K562 treated with DMSO at 1 percent for 12 hours (cell line): ENCODE data around the gene ZNF101. TPM values are rescaled to one million over a fixed set of nuclear protein-coding genes. Genes with fewer than 3 reads are reported as not detected.

Experiments
- total RNA-seq: library from RNA; unstranded; fragments of 300-600 nt; gene quantifications from 2 replicates; pipeline ENCODE4 v1.2.3, GENCODE V29; 2022; ENCODE audit not compliant: insufficient read depth

The ZNF101 gene
- 8.4 and 10.2 TPM in 2 replicates for total RNA-seq

GRCh38 chr19:19668230-19669012 is at the start of gene ZNF101:
Gene ZNF101 (plus strand): TSS chr19:19668839. CDS start chr19:19668964, 125 bp downstream.

GRCh38 chr19:19627621-19628500 is 40.8 kb upstream of the ZNF101 start, which contains the start of gene LPAR2:
Gene LPAR2 (minus strand): TSS chr19:19628220. CDS start chr19:19627275, 945 bp downstream.

GRCh38 chr19:19643158-19644053 is 25.2 kb upstream of the ZNF101 start, which contains the start of gene GMIP:
Gene GMIP (minus strand): TSS chr19:19643657. CDS start chr19:19643529, 128 bp downstream.

GRCh38 chr19:19663256-19664120 is 5.2 kb upstream of the ZNF101 start, which contains the start of gene ATP13A1:
Gene ATP13A1 (minus strand): TSS chr19:19663676. CDS start chr19:19663666, 10 bp downstream.

GRCh38 chr19:19732579-19733501 is 64.2 kb downstream of the ZNF101 start, which contains the start of gene ZNF14:
Gene ZNF14 (minus strand): TSS chr19:19733112. CDS start chr19:19732958, 154 bp downstream.

Other genes starting within 250 kb of the ZNF101 start
- gene TSSK6, start 153.3 kb upstream of the ZNF101 start, total RNA-seq, result 3.4 and 5.9 TPM in 2 replicates
- gene NDUFA13, start 152.6 kb upstream of the ZNF101 start, total RNA-seq, result 213 and 492 TPM in 2 replicates
- gene YJEFN3, start 139.9 kb upstream of the ZNF101 start, total RNA-seq, result 9.8 and 11.4 TPM in 2 replicates
- gene CILP2, start 130.6 kb upstream of the ZNF101 start, total RNA-seq, result 0.77 TPM in 1 of 2 replicates, not detected in the other
- 1.8 and 4.2 TPM in 2 replicates for gene PBX4, start 50.2 kb upstream of the ZNF101 start, total RNA-seq
- 7.2 and 25.0 TPM in 2 replicates for gene LPAR2, start 40.6 kb upstream of the ZNF101 start, total RNA-seq
- 5.3 and 19.1 TPM in 2 replicates for gene GMIP, start 25.2 kb upstream of the ZNF101 start, total RNA-seq
- gene ATP13A1, start 5.2 kb upstream of the ZNF101 start, total RNA-seq, result 37.4 and 88.1 TPM in 2 replicates
- 1.5 and 4.6 TPM in 2 replicates for gene ZNF14, start 64.3 kb downstream of the ZNF101 start, total RNA-seq
- gene ZNF506, start 152.9 kb downstream of the ZNF101 start, total RNA-seq, result 0.74 and 0.93 TPM in 2 replicates
- gene ZNF253, start 197.0 kb downstream of the ZNF101 start, total RNA-seq, result 1.9 and 3.8 TPM in 2 replicates
- gene ZNF93, start 232.1 kb downstream of the ZNF101 start, total RNA-seq, result 4.0 and 18.5 TPM in 2 replicates